NCI-H2107 treated with DMSO at 0.1 percent for 48 hours (cell line): ENCODE measurements around the gene TNRC6C.

Experiments used
- DNase-seq: peaks from one replicate; lab custom pipeline; 2025; ENCODE audit not compliant: unreplicated experiment; lab: John Stamatoyannopoulos, UW

TNRC6C gene

GRCh38 chr17:78010759-78011158, 52.3 kb downstream of the TNRC6C start:
- no peak for DNase-seq

GRCh38 chr17:78012428-78012827, 53.9 kb downstream of the TNRC6C start:
- DNase-seq, result no peak

- DNase-seq, result peak; percentile 79
Measured at GRCh38 chr17:78013683-78014467, 55.4 kb downstream of the TNRC6C start.

- DNase-seq, result no peak
Measured at GRCh38 chr17:78014646-78015045, 56.1 kb downstream of the TNRC6C start.

- no peak for DNase-seq
Measured at GRCh38 chr17:78016852-78017251, 58.3 kb downstream of the TNRC6C start.

GRCh38 chr17:78019367-78019975, 61.0 kb downstream of the TNRC6C start:
- no peak for DNase-seq

GRCh38 chr17:78019976-78020716, 61.6 kb downstream of the TNRC6C start:
- DNase-seq, result no peak

GRCh38 chr17:78020717-78021108, 62.2 kb downstream of the TNRC6C start:
- no peak for DNase-seq

- DNase-seq, result no peak
Measured at GRCh38 chr17:78022425-78022824, 63.9 kb downstream of the TNRC6C start.

- no peak for DNase-seq
Measured at GRCh38 chr17:78023042-78023441, 64.5 kb downstream of the TNRC6C start.

GRCh38 chr17:78026381-78026780, 67.9 kb downstream of the TNRC6C start:
- DNase-seq, result no peak

GRCh38 chr17:78027121-78027520, 68.6 kb downstream of the TNRC6C start:
- no peak for DNase-seq

GRCh38 chr17:78029697-78030096, 71.2 kb downstream of the TNRC6C start:
- DNase-seq, result no peak

- DNase-seq, result no peak
Measured at GRCh38 chr17:78031435-78031834, 72.9 kb downstream of the TNRC6C start.

GRCh38 chr17:78032166-78032565, 73.7 kb downstream of the TNRC6C start:
- no peak for DNase-seq

GRCh38 chr17:78034429-78035091, 76.1 kb downstream of the TNRC6C start:
- no peak for DNase-seq

GRCh38 chr17:78037280-78037679, 78.8 kb downstream of the TNRC6C start:
- no peak for DNase-seq

- DNase-seq, result no peak
Measured at GRCh38 chr17:78038748-78039288, 80.3 kb downstream of the TNRC6C start.

- DNase-seq, result no peak
Measured at GRCh38 chr17:78039581-78039980, 81.1 kb downstream of the TNRC6C start.

GRCh38 chr17:78040440-78041385, 82.2 kb downstream of the TNRC6C start:
- DNase-seq, result peak; percentile 65
